ENCODE data around the gene ZNF366.

ZNF366 gene

GRCh38 chr5:72454996-72455395 is 52.2 kb downstream of the ZNF366 start (continued):
- TF ChIP-seq ZFP3 (CRISPR knock-in tag; IDR thresholded peaks at IDR 0.05) (no peak), CSDC2 (CRISPR knock-in tag; IDR thresholded peaks at IDR 0.05) (no peak), POU6F1 (CRISPR knock-in tag; IDR thresholded peaks at IDR 0.05; ENCODE audit: borderline replicate concordance, low read depth) (no peak), ZC3H10 (CRISPR knock-in tag; IDR thresholded peaks at IDR 0.05) (no peak)

DNA sequence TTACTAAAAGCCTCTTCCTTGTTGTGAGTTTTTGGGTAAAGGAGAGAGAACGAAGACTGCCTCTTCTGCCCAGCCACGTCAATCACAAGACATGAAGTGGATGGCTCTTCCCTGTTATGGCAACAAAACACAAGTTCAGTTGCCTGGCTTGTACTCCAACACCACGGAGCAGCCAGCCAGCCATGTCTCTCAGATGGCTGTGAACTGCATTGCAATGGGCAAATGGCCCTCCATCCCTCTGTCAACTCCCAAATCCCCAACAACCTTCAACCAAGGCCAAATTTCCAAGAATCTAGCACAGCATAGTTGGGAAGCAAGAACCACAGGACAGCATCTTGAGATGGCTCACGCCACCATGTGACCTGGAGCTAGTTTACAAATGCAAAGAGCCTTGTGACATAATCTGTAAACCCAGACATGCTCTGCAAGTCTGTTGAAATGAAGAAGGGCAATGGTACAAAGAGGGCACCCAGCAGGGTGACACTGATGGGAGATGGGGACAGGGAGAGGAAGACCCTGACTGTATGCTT is 53.9 kb downstream of the ZNF366 start:
- TF ChIP-seq TCF4 (CRISPR knock-in tag; IDR thresholded peaks at IDR 0.05; ENCODE audit: borderline replicate concordance) (no peak), OSR1 (CRISPR knock-in tag; IDR thresholded peaks at IDR 0.05) (no peak), GLIS3 (CRISPR knock-in tag; IDR thresholded peaks at IDR 0.05) (no peak), SNAI2 (CRISPR knock-in tag; IDR thresholded peaks at IDR 0.05) (no peak), PATZ1 (CRISPR knock-in tag; IDR thresholded peaks at IDR 0.05; ENCODE audit: borderline replicate concordance) (no peak), ZFP3 (CRISPR knock-in tag; IDR thresholded peaks at IDR 0.05) (no peak), CSDC2 (CRISPR knock-in tag; IDR thresholded peaks at IDR 0.05) (no peak), ZNF565 (CRISPR knock-in tag; conservative IDR thresholded peaks at IDR 0.05; ENCODE audit: low read depth) (no peak), ZFP30 (CRISPR knock-in tag; IDR thresholded peaks at IDR 0.05) (no peak), ESRRG (CRISPR knock-in tag; IDR thresholded peaks at IDR 0.05) (no peak), ZNF8 (CRISPR knock-in tag; IDR thresholded peaks at IDR 0.05) (no peak), POU6F1 (CRISPR knock-in tag; IDR thresholded peaks at IDR 0.05; ENCODE audit: borderline replicate concordance, low read depth) (no peak), ZNF70 (CRISPR knock-in tag; IDR thresholded peaks at IDR 0.05) (no peak), PPARA (CRISPR knock-in tag; IDR thresholded peaks at IDR 0.05; ENCODE audit: borderline replicate concordance) (no peak), BACH2 (CRISPR knock-in tag; IDR thresholded peaks at IDR 0.05; ENCODE audit: borderline replicate concordance) (no peak)
- TF ChIP-seq, protein P1, sequence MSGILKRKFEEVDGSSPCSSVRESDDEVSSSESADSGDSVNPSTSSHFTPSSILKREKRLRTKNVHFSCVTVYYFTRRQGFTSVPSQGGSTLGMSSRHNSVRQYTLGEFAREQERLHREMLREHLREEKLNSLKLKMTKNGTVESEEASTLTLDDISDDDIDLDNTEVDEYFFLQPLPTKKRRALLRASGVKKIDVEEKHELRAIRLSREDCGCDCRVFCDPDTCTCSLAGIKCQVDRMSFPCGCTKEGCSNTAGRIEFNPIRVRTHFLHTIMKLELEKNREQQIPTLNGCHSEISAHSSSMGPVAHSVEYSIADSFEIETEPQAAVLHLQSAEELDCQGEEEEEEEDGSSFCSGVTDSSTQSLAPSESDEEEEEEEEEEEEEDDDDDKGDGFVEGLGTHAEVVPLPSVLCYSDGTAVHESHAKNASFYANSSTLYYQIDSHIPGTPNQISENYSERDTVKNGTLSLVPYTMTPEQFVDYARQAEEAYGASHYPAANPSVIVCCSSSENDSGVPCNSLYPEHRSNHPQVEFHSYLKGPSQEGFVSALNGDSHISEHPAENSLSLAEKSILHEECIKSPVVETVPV (CRISPR knock-in tag; IDR thresholded peaks at IDR 0.05) = no peak
- TF ChIP-seq, protein P2, sequence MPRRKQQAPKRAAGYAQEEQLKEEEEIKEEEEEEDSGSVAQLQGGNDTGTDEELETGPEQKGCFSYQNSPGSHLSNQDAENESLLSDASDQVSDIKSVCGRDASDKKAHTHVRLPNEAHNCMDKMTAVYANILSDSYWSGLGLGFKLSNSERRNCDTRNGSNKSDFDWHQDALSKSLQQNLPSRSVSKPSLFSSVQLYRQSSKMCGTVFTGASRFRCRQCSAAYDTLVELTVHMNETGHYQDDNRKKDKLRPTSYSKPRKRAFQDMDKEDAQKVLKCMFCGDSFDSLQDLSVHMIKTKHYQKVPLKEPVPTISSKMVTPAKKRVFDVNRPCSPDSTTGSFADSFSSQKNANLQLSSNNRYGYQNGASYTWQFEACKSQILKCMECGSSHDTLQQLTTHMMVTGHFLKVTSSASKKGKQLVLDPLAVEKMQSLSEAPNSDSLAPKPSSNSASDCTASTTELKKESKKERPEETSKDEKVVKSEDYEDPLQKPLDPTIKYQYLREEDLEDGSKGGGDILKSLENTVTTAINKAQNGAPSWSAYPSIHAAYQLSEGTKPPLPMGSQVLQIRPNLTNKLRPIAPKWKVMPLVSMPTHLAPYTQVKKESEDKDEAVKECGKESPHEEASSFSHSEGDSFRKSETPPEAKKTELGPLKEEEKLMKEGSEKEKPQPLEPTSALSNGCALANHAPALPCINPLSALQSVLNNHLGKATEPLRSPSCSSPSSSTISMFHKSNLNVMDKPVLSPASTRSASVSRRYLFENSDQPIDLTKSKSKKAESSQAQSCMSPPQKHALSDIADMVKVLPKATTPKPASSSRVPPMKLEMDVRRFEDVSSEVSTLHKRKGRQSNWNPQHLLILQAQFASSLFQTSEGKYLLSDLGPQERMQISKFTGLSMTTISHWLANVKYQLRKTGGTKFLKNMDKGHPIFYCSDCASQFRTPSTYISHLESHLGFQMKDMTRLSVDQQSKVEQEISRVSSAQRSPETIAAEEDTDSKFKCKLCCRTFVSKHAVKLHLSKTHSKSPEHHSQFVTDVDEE (CRISPR knock-in tag; IDR thresholded peaks at IDR 0.05) = no peak
- ATAC-seq = peak; percentile 14; the same call in 2 of the 3 replicates

GRCh38 chr5:72452515-72453245 is 54.5 kb downstream of the ZNF366 start:
- no peak for TF ChIP-seq ZNF70 (CRISPR knock-in tag; IDR thresholded peaks at IDR 0.05)
- no peak for TF ChIP-seq TCF4 (CRISPR knock-in tag; IDR thresholded peaks at IDR 0.05; ENCODE audit: borderline replicate concordance)
- no peak; the same call in 1 of the 2 replicates for TF ChIP-seq ISL1 (CRISPR knock-in tag; IDR thresholded peaks at IDR 0.05)
- no peak for TF ChIP-seq ESRRG (CRISPR knock-in tag; IDR thresholded peaks at IDR 0.05)
- TF ChIP-seq, protein P3, sequence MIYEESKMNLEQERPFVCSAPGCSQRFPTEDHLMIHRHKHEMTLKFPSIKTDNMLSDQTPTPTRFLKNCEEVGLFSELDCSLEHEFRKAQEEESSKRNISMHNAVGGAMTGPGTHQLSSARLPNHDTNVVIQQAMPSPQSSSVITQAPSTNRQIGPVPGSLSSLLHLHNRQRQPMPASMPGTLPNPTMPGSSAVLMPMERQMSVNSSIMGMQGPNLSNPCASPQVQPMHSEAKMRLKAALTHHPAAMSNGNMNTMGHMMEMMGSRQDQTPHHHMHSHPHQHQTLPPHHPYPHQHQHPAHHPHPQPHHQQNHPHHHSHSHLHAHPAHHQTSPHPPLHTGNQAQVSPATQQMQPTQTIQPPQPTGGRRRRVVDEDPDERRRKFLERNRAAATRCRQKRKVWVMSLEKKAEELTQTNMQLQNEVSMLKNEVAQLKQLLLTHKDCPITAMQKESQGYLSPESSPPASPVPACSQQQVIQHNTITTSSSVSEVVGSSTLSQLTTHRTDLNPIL (CRISPR knock-in tag; IDR thresholded peaks at IDR 0.05; ENCODE audit: low read depth) = no peak
- TF ChIP-seq, protein P1 (CRISPR knock-in tag; IDR thresholded peaks at IDR 0.05) = no peak
- ATAC-seq = peak; percentile 85

All from SK-N-SH treated with all-trans-retinoic acid at 6 μM for 48 hours (cell line).